ENCODE measurements around the gene ARID1B. TPM values are rescaled to one million over a fixed set of nuclear protein-coding genes. Genes with fewer than 3 reads are reported as not detected.

ARID1B gene
- total and polyA plus RNA-seq, 12 donors: 13.3 to 85.6 (median 50.9) TPM

DNA sequence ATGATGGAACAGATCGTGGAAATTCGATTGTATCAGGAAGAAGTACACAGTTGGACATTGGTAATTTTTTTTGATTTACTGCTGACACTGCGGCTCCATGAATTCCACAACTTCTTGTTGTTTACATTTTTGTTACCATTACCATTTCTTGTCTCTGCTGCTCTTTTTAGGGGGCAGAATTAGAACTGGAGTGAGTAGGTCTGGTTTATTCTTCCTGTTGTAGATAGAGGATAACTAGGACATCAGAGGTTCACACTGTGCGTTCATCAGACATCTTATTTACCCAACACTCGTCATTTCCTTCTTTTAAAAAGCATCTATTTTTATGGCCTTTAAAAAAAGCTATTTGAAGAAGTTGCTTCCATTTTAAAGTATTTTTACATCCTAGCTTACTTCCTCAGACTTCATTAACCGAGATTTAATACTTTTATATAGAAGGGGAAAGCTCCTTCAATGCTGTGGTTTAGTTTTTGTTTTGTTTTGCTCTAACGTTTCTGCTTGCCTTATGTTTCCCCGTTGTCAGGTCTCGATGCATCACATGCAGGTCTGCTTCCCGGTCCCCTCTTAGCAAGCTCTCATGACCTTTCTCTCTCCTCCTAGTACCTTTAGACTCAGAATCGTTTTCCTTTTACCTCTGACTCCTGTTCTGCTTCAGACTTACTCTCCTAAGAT lies 139.1 kb downstream of the ARID1B start:
- TF ChIP-seq, protein P1, sequence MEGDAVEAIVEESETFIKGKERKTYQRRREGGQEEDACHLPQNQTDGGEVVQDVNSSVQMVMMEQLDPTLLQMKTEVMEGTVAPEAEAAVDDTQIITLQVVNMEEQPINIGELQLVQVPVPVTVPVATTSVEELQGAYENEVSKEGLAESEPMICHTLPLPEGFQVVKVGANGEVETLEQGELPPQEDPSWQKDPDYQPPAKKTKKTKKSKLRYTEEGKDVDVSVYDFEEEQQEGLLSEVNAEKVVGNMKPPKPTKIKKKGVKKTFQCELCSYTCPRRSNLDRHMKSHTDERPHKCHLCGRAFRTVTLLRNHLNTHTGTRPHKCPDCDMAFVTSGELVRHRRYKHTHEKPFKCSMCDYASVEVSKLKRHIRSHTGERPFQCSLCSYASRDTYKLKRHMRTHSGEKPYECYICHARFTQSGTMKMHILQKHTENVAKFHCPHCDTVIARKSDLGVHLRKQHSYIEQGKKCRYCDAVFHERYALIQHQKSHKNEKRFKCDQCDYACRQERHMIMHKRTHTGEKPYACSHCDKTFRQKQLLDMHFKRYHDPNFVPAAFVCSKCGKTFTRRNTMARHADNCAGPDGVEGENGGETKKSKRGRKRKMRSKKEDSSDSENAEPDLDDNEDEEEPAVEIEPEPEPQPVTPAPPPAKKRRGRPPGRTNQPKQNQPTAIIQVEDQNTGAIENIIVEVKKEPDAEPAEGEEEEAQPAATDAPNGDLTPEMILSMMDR (IDR thresholded peaks at IDR 0.05): no peak
- no peak for TF ChIP-seq POLR2A (IDR thresholded peaks at IDR 0.05)
- Histone ChIP-seq H3K4me3 (no peak overlapping the region), H3K9me3 (replicated peaks in 1 of 3) (no peaks in the 10 kb centered on the region), H3K27me3 (no peaks in the 10 kb centered on the region), H3K27ac (peak overlapping the region in 1 of 5 donors; percentile 2), H3K4me1 (replicated peaks in 1 of 2) (peaks cover 10 to 43% of the 10 kb centered on the region in 2 donors), H3K36me3 (replicated peaks in 1 of 2) (no peaks in the 10 kb centered on the region)
- WGBS, 4 donors: 57 to 63% (median 61%) methylated on average over 11 of the region's 11 CpGs
- intact Hi-C loops (cut with DNase I): no loop called here
- no peak for DNase-seq

DNA sequence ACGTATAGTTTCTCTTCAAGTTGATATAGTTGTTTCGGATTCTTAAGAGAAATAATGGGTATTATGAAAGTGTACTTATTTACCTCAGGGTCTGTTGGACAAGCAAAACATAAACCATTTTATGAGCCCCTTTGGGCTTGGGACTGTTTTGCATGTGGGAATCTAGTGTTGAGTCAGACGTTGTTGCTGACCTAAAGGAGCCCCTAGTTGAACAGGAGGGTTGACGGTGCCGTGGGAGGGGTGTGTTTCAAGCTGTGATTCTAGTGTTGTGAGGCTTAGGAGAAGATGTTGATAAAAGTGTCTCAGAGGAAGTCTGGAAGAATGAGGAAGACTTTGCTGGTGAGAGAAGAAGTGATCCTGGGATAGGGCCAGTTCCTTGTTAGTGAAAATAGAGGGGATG lies 140.0 kb downstream of the ARID1B start:
- intact Hi-C loops (cut with DNase I): no loop called here
- Histone ChIP-seq H3K27ac (no peak overlapping the region), H3K27me3 (no peaks in the 10 kb centered on the region), H3K4me1 (replicated peaks in 1 of 2) (peaks cover 10 to 42% of the 10 kb centered on the region in 2 donors), H3K36me3 (replicated peaks in 1 of 2) (no peaks in the 10 kb centered on the region), H3K4me3 (no peak overlapping the region), H3K9me3 (replicated peaks in 1 of 3) (no peaks in the 10 kb centered on the region)
- WGBS, 4 donors: 80 to 84% (median 82%) methylated on average over 5 of the region's 5 CpGs
- no peak for DNase-seq
- TF ChIP-seq, protein P1 (IDR thresholded peaks at IDR 0.05): no peak
- no peak for TF ChIP-seq POLR2A (IDR thresholded peaks at IDR 0.05)

DNA sequence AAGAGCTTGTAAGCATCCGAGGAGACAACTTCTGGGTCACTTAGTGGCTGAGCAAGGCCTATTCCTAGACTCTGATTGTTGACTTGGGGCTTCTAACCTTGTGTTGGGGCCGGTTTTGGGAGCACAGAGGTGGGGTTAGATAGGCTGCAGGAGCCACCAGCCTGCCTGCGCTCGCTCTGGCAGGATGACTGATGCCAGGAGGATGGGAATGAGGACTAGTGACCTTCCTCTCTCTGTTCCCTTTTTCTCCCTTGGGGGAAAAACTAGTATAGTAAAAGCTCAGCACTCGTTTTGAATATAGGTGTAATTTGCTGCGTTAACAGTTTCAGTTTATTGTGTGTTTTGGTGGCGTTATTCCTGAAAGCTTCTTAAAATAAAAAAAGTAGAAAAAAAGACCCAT lies 141.5 kb downstream of the ARID1B start:
- TF ChIP-seq, protein P1 (IDR thresholded peaks at IDR 0.05): no peak
- no peak for TF ChIP-seq POLR2A (IDR thresholded peaks at IDR 0.05)
- H3K4me1 ChIP-seq (replicated peaks in 1 of 2): peaks cover 10 to 36% of the 10 kb centered on the region in 2 donors
- H3K36me3 ChIP-seq (replicated peaks in 1 of 2): no peaks in the 10 kb centered on the region
- no peak for DNase-seq
- H3K27me3 ChIP-seq: no peaks in the 10 kb centered on the region
- no peak overlapping the region for H3K4me3 ChIP-seq
- H3K9me3 ChIP-seq (replicated peaks in 1 of 3): no peaks in the 10 kb centered on the region
- intact Hi-C loops (cut with DNase I): no loop called here
- H3K27ac ChIP-seq: peak overlapping the region in 1 of 5 donors; percentile 38
- WGBS, 4 donors: 40 to 48% (median 44%) methylated on average over 7 of the region's 7 CpGs

DNA sequence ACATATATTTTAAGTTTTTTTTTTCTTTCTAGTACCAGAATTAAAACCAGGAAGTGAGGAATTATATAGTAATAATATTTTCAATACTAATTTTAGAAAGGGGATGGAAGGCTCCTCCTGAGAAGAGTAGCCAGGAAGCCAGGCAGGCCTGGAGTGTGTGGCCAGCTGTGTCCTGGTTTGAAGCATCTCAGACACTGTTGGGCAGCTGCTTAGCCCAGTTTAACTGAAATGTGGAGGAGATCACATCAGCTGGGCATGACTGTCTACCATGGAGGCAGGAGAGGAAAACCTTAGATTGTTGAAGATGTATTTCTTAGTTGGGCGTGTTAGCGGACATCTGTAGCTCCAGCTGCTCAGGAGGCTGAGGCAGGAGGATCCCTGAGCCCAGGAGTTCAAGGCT lies 142.2 kb downstream of the ARID1B start:
- no peak for DNase-seq
- H3K4me3 ChIP-seq: no peak overlapping the region
- H3K27me3 ChIP-seq: no peaks in the 10 kb centered on the region
- intact Hi-C loops (cut with DNase I): no loop called here
- H3K4me1 ChIP-seq (replicated peaks in 1 of 2): peaks cover 10 to 36% of the 10 kb centered on the region in 2 donors
- H3K36me3 ChIP-seq (replicated peaks in 1 of 2): no peaks in the 10 kb centered on the region
- no peak overlapping the region for H3K27ac ChIP-seq
- no peak for TF ChIP-seq POLR2A (IDR thresholded peaks at IDR 0.05)
- TF ChIP-seq, protein P1 (IDR thresholded peaks at IDR 0.05): no peak
- no peaks in the 10 kb centered on the region for H3K9me3 ChIP-seq (replicated peaks in 1 of 3)
- 94 to 100% (median 97%) methylated on average over 2 of the region's 2 CpGs for WGBS, 4 donors

All from adrenal gland (tissue), 12 donors.